GM20000 (cell line): ENCODE measurements around the gene SUPT20HL2.

Experiments
- DNase-seq: peaks from one replicate; pipeline ENCODE4 v3.0.0; 2012; ENCODE audit warnings: low spot score
- CTCF ChIP-seq: IDR thresholded peaks from 2 replicates; pipeline ENCODE4 v1.5.1; 2012; ENCODE audit warnings: mild to moderate bottlenecking, control low read depth; ENCODE audit errors: extremely low read depth, missing control alignments

The SUPT20HL2 gene

GRCh38 chrX:24292353-24292752, 21.5 kb downstream of the SUPT20HL2 start:
- TF ChIP-seq CTCF: no peak
- DNase-seq: no peak

- no peak for DNase-seq
- no peak for TF ChIP-seq CTCF
Measured at GRCh38 chrX:24285082-24285481, 28.8 kb downstream of the SUPT20HL2 start.

GRCh38 chrX:24283127-24283794, 30.6 kb downstream of the SUPT20HL2 start:
- TF ChIP-seq CTCF: no peak
- DNase-seq: no peak

- DNase-seq: no peak
- TF ChIP-seq CTCF: no peak
Measured at GRCh38 chrX:24282381-24283126, 31.3 kb downstream of the SUPT20HL2 start.

GRCh38 chrX:24277405-24277804, 36.5 kb downstream of the SUPT20HL2 start:
- TF ChIP-seq CTCF: no peak
- DNase-seq: no peak

- no peak for TF ChIP-seq CTCF
- no peak for DNase-seq
Measured at GRCh38 chrX:24276015-24276414, 37.9 kb downstream of the SUPT20HL2 start.

- no peak for TF ChIP-seq CTCF
- DNase-seq: no peak
Measured at GRCh38 chrX:24271262-24271661, 42.6 kb downstream of the SUPT20HL2 start.
